ENCODE data around the gene LRRC75B.
"Not testable (repeated sequence)": the region's sequence is repeated elsewhere in the genome, so short reads cannot be mapped to it uniquely, and the experiment has no call there.

- TF ChIP-seq CTCF (IDR thresholded peaks at IDR 0.05; ENCODE audit: low read length); EZH2 (IDR thresholded peaks at IDR 0.05; ENCODE audit: borderline replicate concordance, low read length): not testable (repeated sequence)
Observed at GRCh38 chr22:24552503-24553286, 40.2 kb downstream of the LRRC75B start.
